Activated T-cell treated with anti-CD3 and anti-CD28 coated beads for 24 hours (primary cell): ENCODE measurements around the gene OR2T3.
"Not testable (repeated sequence)": the region's sequence is repeated elsewhere in the genome, so short reads cannot be mapped to it uniquely, and the experiment has no call there.

Experiments
- DNase-seq: peaks from one replicate; pipeline ENCODE4 v3.0.0-alpha.2; 2020; ENCODE audit warnings: low read depth

OR2T3 gene, protein sequence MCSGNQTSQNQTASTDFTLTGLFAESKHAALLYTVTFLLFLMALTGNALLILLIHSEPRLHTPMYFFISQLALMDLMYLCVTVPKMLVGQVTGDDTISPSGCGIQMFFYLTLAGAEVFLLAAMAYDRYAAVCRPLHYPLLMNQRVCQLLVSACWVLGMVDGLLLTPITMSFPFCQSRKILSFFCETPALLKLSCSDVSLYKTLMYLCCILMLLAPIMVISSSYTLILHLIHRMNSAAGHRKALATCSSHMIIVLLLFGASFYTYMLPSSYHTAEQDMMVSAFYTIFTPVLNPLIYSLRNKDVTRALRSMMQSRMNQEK

DNA sequence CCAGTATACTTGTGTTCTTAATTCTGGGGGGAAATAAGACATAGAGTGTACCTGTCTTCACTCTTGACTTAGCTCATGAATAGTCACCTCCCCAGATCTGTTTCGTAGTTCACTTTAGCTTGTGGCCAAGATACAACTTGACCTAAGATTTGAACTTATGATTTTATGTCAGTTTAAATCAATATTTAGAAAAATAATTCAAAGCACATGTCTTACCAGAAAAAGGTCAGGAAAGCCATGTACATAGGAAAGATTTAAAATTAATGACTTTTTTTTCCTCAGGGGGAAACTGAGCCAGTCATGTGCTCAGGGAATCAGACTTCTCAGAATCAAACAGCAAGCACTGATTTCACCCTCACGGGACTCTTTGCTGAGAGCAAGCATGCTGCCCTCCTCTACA is at the start of gene OR2T3:
TSS of gene OR2T3 (plus strand) at position 301 of the 400 bp plus-strand sequence. CDS start at position 301, 0 bp downstream.
- not testable (repeated sequence) for DNase-seq

DNA sequence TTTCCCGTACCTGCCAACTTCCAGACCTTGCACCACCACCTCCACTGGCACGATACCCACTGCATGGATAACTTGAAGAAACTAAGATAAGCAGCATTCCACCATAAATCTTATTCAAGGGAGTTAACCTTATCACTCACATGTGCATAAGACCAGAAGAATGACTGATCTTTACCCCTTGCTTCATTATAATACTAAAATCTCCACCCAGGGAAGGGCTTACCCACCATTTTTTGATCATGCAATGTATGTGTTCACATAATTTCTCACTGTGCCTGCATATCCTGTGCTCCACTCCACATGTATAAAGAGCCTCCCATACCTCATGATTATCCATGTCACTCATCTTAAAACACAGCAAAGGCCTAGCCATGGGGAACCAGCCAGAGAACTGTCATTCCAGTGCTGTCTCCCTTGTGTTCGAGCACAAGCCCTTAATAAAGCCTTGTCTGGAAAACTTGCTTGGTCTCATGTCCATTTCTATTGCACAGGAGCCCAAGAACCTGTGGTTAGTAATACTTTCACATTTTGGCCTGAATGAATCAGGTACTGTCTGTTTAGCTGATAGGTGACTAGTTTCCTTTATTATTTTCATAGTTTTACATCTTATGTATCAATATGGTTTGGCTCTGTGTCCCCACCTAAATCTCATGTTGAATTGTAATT is 45.5 kb upstream of the OR2T3 start:
- not testable (repeated sequence) for DNase-seq

DNA sequence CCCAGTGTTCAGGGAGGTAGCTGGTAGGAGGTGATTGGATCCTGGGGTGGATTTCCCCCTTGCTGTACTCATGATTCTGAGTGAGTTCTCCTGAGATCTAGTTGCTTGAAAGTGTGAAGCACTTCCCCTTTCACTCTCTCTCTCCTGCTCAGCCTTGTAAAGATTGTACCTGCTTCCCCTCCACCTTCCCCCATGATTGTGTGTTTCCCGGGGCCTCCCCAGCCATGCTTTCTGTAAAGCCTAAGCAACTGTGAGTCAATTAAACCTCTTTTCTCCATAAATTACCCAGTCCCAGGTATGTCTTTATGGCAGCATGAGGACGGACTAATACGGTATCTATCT is 45.0 kb upstream of the OR2T3 start:
- not testable (repeated sequence) for DNase-seq

DNA sequence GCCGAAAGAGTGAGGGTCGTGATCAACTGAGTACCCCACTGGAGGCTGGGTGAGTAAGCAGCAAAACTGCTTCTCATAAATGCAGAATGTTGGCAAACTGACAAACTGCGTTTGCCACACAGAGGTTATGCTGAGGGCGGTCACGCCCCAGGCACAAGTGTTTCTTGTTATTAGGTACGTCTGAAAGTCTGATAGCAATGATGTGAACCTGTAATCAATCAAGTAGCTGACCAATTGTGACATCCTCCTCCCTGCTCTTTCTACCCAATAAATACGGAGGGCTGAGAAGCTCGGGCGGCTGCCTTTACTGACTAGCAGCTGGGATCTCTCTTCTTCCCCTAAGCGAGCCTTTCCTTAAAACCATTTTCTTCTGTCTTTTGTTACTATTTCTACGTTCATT is 41.5 kb upstream of the OR2T3 start:
- not testable (repeated sequence) for DNase-seq

DNA sequence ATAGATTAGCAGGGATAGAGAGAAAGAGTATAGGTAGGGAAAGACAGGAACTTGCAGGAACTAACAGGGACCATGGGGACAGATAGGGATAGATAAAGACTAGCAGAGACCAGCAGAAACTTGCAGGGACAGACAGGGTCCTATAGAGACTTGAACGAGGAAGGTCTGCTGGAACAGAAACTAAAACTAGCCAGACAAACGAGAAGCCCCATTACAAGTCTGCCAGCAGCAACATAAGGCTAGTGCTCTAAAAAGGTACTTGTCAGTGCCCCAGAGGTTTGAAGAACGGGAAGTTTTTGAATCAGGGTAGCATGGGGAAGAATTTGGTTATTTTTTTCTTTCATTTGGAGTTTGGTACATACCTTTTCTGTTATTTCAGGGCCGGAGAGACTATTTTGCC is 41.0 kb upstream of the OR2T3 start:
- DNase-seq = not testable (repeated sequence)

DNA sequence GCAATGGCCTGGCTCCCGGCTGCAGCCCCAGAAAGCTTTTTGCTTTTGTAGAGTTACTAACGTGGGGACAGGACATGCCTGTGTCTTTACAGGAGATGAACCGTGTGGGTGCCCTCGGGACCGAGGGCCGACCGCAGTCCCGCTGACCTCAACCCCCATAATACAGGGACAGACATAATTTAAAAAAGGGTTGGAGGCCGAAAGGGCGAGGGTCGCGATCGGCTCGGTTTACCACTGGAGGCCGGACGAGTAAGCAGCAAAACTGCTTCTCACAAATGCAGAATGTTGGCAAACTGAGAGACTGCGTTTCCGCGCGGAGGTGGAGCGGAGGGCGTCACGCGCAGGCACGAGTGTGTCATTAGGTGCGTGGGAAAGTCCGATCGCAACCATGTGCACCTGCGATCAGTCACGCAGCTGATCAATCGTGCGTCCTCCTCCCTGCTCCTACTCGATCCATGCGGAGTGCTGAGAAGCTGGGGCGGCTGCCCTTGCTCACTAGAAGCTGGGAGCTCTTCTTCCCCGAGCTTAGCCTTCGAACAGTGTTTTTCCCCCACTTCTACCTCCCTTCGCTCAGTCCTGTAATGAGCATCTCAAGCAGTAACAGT is 39.2 kb upstream of the OR2T3 start:
- not testable (repeated sequence) for DNase-seq

DNA sequence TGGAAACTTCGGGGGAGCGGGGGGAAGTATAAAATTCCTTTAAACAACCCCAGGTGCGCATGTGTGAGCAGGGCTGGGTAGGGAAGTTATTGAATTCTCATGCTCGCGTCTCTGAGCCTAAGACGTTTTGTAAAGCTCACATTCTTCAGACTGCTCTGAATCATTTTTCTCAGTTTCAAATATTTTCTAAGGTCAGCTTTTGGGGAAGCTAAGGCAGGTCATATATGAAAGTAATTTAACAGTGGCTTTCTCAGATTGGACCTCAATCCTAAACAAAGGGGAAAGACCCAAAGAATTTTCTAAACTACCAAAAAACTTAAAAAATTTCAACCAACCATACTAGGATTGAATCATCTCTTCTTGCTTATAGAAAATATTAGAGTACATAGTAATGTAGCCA is 38.2 kb upstream of the OR2T3 start:
- DNase-seq = not testable (repeated sequence)

DNA sequence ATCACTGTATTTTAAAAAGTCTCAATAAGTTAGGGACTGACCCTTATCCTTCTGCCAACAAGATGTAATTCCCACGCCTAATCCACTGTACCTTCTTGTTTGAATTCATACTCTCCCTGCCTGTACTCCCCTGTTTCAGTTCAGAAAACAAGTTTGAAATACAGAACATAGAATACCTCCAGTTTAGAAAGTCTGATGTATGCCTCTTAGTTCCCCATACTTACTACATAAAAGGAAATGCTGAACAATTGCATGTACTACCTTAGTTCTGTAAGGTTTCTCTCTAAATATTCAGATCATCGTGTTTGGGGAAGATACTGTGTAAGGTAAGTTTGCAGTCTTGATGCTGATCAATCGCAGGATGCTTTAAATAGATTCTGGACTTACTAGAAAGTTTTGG is 36.8 kb upstream of the OR2T3 start:
- DNase-seq = not testable (repeated sequence)

DNA sequence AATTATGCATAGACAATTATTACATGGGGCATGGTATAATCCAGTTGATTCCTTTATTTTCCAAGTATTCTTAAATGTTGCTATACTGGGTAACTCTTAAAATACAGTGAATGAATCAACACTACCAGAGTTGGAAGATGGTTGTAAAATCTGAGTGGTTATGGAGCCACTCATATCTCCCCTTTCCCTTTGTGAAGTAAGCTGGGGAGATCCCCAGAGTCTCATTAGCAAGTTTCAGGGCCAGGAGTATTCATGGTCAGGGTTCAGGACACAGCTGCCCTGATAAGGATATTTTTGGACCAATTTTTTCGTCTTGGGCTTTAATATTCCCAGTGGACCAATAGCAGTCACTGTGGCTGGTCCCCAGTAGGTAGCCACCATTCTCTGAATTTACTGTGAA is 34.5 kb upstream of the OR2T3 start:
- not testable (repeated sequence) for DNase-seq

DNA sequence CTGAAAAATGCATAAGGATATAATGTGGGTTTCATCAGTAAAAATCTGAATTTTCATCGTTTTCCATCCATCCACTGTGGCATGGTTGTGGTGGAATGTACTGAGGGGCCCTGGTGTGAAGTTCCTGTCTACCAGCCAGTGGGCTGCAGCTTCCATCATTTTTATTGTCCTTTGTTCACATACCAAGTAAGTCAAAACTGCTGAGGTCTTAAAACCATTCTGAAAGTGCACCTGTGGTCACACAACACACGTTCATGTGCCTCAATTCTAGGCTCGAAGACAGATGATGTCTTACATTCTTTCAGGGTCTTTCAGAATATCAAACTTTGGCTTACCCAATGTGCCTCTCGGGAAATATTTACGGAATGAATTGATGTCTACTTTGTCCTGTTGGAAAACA is 33.9 kb upstream of the OR2T3 start:
- not testable (repeated sequence) for DNase-seq

DNA sequence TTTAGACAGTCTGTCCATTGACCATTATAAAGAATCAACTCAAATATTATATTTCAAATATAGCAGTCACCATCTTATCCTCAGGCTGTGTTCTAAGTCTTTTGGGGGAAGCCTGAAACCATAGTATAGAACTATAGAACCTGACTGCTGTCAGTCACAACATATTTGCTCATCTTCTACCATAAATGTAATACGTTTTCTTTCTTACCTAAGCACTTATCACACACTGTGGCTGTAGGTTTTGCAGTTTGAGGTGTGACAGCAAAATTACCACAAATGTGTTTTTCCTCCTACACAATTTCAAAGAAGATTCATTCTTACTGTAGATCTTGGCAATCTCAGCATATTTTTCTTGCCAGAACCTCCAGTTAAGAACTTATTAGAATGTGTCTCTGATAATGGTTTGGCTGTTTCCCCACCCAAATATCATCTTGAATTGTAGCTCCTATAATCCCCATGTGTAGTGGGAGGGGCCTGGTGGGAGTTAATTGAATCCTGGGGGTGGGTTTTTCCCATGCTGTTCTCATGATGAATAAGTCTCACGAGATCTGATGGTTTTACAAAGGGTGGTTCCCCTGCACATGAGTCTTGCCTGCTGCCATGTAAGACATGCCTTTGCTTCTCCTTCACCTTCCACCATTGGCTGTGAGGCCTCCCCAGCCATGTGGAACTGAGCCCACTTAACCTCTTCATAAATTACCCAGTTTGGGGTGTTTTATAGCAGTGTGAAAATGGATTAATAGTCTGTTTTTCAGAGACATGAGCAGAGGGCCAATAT is 30.5 kb upstream of the OR2T3 start:
- DNase-seq = not testable (repeated sequence)

DNA sequence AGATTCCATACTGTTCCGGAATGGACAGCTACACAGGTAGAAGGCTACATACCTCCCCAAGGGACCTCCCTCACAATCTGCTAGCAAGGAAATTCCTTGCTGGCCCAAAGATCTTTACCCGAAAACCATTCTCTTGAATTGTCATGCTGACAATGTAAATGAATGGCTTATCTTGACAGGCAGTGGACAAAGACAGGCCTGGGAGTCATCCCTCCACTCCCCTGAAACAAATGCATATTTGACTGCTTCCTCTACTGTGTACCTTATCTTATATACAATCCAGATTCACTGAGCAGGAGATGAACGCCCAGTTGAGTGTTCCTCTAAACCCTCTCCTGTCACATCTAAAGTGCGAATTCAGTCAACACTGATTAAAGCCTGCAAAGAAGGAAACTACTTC is 28.5 kb upstream of the OR2T3 start:
- not testable (repeated sequence) for DNase-seq

DNA sequence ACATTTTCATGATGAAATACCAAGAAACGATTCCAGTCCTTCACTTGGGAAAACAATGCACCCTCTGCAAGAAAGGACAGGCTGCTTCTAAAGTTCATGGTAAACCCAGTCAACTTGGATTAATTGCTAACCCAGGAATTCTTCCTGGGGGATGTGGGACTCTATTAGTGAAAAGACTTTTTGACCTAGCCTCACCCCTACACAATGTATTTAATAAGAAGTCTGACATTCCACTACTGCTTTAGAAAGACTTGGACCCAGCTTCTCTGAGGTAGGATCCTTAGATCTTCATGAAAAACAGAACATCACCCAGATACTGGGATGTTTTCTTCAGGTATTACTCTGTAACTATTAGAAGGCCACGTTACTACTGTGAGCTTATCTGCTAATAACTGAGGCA is 27.8 kb upstream of the OR2T3 start, which contains the start of gene OR2T2:
TSS of gene OR2T2 (plus strand) at position 239 of the 400 bp plus-strand sequence. CDS start 7,161 bp downstream, outside the sequence.
- not testable (repeated sequence) for DNase-seq

DNA sequence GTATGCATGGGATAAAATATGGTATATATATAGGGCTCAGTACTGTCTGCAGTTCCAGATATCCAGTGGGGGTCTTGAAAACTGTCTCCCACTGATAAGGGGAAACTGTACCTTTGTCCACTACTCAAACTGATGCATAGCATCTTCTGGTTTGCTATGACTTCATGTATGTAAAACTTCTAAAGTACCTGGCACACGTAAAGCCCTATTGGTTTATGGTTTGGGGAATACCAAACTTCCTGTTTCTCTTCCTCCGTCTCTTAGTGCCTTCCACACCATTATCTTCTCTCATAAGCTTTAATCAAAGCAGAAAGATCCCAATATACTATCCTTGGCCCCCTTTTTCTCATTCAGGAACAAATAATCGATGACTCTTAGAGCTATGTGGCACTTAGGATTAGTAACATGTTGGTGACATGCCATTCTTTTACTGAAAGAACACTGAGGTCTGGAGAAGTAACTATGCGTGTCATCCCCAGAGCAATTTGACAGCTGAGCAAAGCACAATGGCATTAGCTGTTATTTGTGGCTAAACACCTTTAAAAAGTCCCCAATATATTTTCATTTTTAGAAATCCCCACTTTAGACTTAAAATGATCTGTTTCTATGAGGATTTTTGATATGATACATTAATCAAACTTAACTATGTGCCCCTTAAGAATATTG is 24.6 kb upstream of the OR2T3 start:
- not testable (repeated sequence) for DNase-seq

DNA sequence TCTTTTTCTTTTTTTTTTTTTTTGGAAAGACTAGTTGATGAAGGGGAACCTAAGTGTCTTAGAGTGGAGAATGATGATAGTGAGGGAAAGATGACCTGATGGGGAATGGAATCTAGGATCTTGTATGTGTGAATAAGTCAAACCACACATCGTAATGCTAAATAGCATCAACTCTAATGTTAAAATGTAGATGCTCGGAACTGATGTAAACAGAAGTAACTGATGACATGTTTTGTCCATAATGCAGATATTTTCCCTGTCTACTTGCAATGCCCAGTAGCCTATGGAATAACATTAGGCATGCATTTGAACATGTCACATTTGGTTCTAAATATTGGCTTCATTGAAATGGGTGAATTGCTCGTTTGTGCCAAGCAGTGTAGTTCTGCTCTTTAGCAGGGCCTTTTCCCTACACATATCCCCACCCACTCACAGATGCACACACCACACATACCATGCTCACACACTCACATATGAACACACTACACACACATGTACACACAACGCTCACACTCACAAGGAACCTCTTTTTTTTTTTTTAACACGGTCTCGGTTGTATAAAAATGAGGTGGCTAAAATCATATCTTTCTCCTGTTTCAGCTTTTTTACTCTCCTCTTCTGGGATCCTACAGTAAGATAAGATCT is 23.2 kb upstream of the OR2T3 start:
- not testable (repeated sequence) for DNase-seq

DNA sequence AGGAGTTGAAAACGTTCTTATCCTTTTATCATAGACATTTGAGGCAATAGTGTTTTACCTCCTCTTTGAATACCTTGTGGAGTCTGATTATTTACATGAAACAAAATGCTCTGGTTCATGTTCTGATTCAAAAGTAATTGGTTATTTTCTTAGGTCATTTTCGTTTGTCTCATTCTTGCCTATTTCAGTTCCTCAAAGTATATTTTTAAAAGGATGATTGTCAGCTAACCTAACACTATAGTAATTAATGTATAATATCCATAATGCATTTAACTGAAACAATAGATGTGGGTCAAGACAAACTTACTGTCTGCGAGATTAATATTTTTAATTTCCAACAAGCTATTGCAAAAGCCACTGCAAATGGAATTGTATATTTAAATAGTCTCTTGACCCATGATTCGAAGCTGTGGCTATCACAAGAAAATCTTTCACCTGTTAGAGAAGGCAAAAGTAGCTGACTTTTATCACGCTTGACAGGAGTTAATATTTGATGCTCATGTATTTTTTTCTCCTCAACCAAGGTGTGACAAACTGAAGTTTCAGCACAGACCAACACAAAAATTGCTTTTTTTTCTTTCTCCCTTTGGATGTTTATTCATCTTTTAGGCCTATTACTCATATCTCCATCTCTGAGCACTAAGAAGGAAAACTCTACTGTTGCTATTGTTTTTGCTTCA is 22.5 kb upstream of the OR2T3 start:
- DNase-seq = not testable (repeated sequence)

DNA sequence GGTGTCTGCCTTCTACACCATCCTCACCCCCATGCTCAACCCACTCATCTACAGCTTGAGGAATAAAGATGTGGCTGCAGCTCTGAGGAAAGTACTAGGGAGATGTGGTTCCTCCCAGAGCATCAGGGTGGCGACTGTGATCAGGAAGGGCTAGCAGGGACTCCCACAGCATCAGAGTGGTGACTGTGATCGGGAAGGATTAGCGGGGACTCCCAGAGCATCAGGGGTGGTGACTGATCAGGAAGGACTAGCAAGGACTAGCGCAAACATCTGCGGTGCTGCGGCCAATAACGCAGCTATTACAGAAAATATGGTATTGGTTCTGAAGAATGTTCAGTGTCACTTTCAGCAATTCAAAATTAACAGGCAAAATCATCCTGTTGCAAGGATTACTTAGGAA is 19.5 kb upstream of the OR2T3 start:
- not testable (repeated sequence) for DNase-seq

DNA sequence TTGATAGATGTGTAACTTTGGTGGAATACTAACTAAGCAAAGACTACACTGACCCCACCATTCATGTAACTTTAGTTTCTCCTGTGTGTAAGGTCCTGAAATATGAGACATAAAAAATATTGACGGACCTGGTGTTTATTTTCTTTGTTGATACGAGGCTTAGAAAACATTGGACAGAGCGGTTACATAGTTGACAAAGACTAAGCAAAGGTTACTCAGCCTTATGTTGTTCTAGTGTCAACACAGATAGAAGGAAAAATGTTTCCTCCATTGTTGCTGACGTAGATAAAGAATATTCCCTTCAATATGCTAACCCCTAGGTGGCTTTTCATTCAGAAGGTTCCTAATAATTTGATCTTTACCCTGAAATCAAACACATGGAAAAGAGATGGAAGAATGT is 18.1 kb upstream of the OR2T3 start:
- DNase-seq = not testable (repeated sequence)

DNA sequence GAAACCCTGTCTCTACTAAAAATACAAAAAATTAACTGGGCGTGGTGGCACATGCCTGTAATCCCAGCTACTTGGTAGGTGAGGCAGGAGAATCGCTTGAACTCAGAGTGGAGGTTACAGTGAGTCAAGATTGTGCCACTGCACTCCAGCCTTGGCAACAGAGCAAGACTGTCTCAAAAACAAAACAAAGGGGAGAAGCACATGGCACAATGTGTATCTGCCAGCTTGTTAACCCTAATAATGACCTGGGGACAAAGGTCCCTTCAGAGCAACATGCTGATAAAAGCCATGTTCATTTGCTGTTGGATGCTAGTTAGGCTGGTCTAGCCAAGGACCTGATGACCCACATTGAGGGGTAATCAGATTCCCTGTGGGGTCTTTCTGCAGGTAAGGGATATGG is 16.5 kb upstream of the OR2T3 start:
- DNase-seq = not testable (repeated sequence)

DNA sequence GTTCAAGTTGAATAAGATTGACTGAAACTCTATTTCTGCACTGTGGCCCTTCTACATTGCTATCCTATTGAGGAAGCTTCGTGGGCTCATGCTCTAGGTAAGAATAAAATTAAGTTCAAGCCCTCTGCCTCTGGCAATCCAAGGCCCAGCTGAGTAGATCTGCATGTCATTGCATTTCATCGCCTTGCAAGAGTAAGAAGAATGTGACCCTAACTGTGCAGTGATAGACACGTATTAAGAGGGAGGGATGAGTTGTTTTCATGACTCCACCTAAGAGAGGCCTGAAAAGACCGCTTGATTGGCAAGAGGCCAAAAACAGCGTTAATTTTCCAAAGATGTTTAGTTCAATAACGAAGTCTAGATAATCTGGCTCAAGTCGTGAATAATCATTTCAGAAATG is 14.0 kb upstream of the OR2T3 start:
- not testable (repeated sequence) for DNase-seq

DNA sequence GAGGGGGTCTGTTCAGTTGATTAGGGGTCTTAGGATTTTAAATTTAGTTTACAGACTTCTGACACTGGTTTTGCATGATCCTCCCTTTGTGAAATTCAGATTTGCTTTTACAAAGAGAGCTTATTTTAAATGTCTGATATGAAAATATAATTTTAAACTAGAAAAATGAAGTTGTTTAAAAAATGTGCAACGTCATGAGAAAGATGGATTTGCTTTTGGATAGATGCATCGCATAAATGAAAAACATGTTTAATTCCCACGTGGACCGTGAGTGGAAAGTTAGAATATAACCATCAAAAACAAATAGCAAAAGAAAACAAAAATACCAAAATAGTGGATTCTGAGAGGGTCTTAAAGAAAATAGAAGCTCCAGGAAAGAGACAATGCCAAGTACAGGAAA is 2.0 kb upstream of the OR2T3 start:
- DNase-seq = no peak
